Uterus (tissue), 4 donors: ENCODE data around the gene TEAD4. TPM values are rescaled to one million over a fixed set of nuclear protein-coding genes. Genes with fewer than 3 reads are reported as not detected.
A peak's percentile ranks its signal among the peaks of the same experiment; 100 is the strongest.

Experiments
- DNase-seq, 2 donors: peaks; one replicate each; pipeline ENCODE4 v3.0.0-alpha.2; 2019 to 2020
- H3K27ac ChIP-seq, 2 donors: fragments of 200-600 bp; sonication (generic); 1 replicate in 1 of 2; 2 replicates in 1 of 2; pipeline ENCODE4 v1.5.1; 2016 to 2018
- H3K27me3 ChIP-seq, 2 donors: fragments of 200-600 bp; sonication (generic); one replicate each; pipeline ENCODE4 v1.5.1; 2018 to 2019; ENCODE audit warnings: control low read depth in 1 of 2
- H3K36me3 ChIP-seq, 2 donors: fragments of 200-600 bp; sonication (generic); one replicate each; pipeline ENCODE4 v1.5.1; 2019; ENCODE audit warnings: control low read depth in 1 of 2
- H3K4me1 ChIP-seq, 2 donors: fragments of 200-600 bp; sonication (generic); one replicate each; pipeline ENCODE4 v1.5.1; 2018 to 2019; ENCODE audit warnings: control low read depth in 1 of 2
- H3K4me3 ChIP-seq, 2 donors: fragments of 200-600 bp; sonication (generic); 1 replicate in 1 of 2; 2 replicates in 1 of 2; pipeline ENCODE4 v1.5.1; 2018 to 2019; ENCODE audit warnings: mild to moderate bottlenecking in 1 of 2
- H3K9me3 ChIP-seq, 2 donors: fragments of 200-600 bp; sonication (generic); one replicate each; pipeline ENCODE4 v1.5.1; 2019; ENCODE audit warnings: control low read depth in 1 of 2
- CTCF ChIP-seq, 4 experiments: fragments of 200-600 bp in 2 of 4; fragments of 450-650 bp in 2 of 4; sonication (generic) in 2 of 4; IDR thresholded peaks; one replicate each; pipeline ENCODE4 v1.5.1; 2016 to 2019; ENCODE audit warnings: antibody characterized with exemption in 4 of 4, mild to moderate bottlenecking in 2 of 4, moderate library complexity in 1 of 4
- POLR2A ChIP-seq, 2 donors: fragments of 450-650 bp; IDR thresholded peaks; one replicate each; pipeline ENCODE4 v1.6.1; 2016; ENCODE audit warnings: antibody characterized with exemption in 2 of 2, mild to moderate bottlenecking in 1 of 2, moderate library complexity in 1 of 2
- intact Hi-C: fragments of 100-400 bp; cut with DNase I; formaldehyde crosslinking; loops from one replicate; pipeline ENCODE4 v1.15.1; 2023; ENCODE audit warnings: low total_unique reads
- total RNA-seq, 4 donors: library from RNA; depleted of rRNA in 3 of 4; stranded (reverse); fragments of >200 nt in 3 of 4; gene quantifications; one replicate each; pipeline versions ENCODE4 v1.1.0 to v1.2.4, GENCODE V29; 2014 to 2023
- donor health status: DM: yes; HTN: yes; CAD: no.

Gene TEAD4
- total RNA-seq, 4 donors from 2014 or later: 1.3 to 33.8 (median 14.9) TPM

GRCh38 chr12:3040026-3040656, 80.9 kb downstream of the TEAD4 start:
- no peak for DNase-seq
- no peak overlapping the region for H3K27ac ChIP-seq
- H3K9me3 ChIP-seq: no peaks in the 10 kb centered on the region
- H3K4me1 ChIP-seq: no peaks in the 10 kb centered on the region
- H3K36me3 ChIP-seq: no peaks in the 10 kb centered on the region
- H3K27me3 ChIP-seq: no peaks in the 10 kb centered on the region
- intact Hi-C loops: no loop called here
- H3K4me3 ChIP-seq: no peak overlapping the region
- TF ChIP-seq POLR2A (IDR thresholded peaks at IDR 0.05) (no peak), CTCF (IDR thresholded peaks at IDR 0.05) (no peak)

- Histone ChIP-seq H3K27ac (no peak overlapping the region), H3K27me3 (no peaks in the 10 kb centered on the region), H3K9me3 (no peaks in the 10 kb centered on the region), H3K36me3 (no peaks in the 10 kb centered on the region), H3K4me1 (no peaks in the 10 kb centered on the region), H3K4me3 (no peak overlapping the region)
- intact Hi-C loops: no loop called here
- TF ChIP-seq POLR2A (IDR thresholded peaks at IDR 0.05) (no peak), CTCF (IDR thresholded peaks at IDR 0.05) (no peak)
- no peak for DNase-seq
These were observed 81.7 kb downstream of the TEAD4 start for GRCh38 chr12:3040663-3041544.

GRCh38 chr12:3041558-3042164, 82.5 kb downstream of the TEAD4 start:
- H3K9me3 ChIP-seq: no peaks in the 10 kb centered on the region
- no peaks in the 10 kb centered on the region for H3K36me3 ChIP-seq
- H3K27me3 ChIP-seq: no peaks in the 10 kb centered on the region
- no peak overlapping the region for H3K27ac ChIP-seq
- no peaks in the 10 kb centered on the region for H3K4me1 ChIP-seq
- peak; percentile 47 to 55 for DNase-seq
- intact Hi-C loops: no loop called here
- no peak for TF ChIP-seq POLR2A (IDR thresholded peaks at IDR 0.05)
- peak; percentile 48 to 64 (median 60) for TF ChIP-seq CTCF (IDR thresholded peaks at IDR 0.05)
- H3K4me3 ChIP-seq: no peak overlapping the region

GRCh38 chr12:3042394-3042793, 83.2 kb downstream of the TEAD4 start:
- DNase-seq: no peak
- Histone ChIP-seq H3K27me3 (no peaks in the 10 kb centered on the region), H3K36me3 (no peaks in the 10 kb centered on the region), H3K4me3 (no peak overlapping the region), H3K27ac (no peak overlapping the region), H3K4me1 (no peaks in the 10 kb centered on the region), H3K9me3 (no peaks in the 10 kb centered on the region)
- TF ChIP-seq POLR2A (IDR thresholded peaks at IDR 0.05): no peak
- no peak for TF ChIP-seq CTCF (IDR thresholded peaks at IDR 0.05)
- intact Hi-C loops: no loop called here

GRCh38 chr12:3042826-3043225, 83.6 kb downstream of the TEAD4 start:
- Histone ChIP-seq H3K4me1 (no peaks in the 10 kb centered on the region), H3K4me3 (no peak overlapping the region), H3K27me3 (no peaks in the 10 kb centered on the region), H3K9me3 (no peaks in the 10 kb centered on the region), H3K27ac (no peak overlapping the region), H3K36me3 (no peaks in the 10 kb centered on the region)
- TF ChIP-seq POLR2A (IDR thresholded peaks at IDR 0.05) (no peak), CTCF (IDR thresholded peaks at IDR 0.05) (no peak)
- intact Hi-C loops: no loop called here
- no peak for DNase-seq
